Measurements from ENCODE around the gene ELOVL5. TPM values are rescaled to one million over a fixed set of nuclear protein-coding genes. Genes with fewer than 3 reads are reported as not detected.

Gene ELOVL5
- total RNA-seq, 1 donor from 2014 or later: 109 TPM

DNA sequence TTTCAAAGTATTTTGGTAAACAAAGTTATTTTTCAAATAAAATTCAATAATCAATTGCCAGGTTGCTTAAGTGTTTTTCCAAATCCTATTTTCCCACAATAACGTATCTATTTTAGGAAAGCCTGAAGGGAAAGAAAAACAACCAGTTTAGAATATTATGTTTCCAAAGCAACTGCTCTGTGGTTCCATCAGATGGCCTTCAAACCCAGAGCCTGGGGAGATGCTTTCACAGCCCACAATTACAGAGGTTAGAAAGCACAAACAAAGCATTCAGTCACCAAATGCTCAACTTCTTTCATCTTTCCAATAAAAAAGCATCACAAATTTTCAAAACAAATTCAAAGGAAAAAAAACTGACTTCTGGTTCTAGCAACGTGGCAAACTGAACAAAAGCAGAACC lies 66.0 kb downstream of the ELOVL5 start:
- DNase-seq (ENCODE audit: extremely low read depth, low read depth, low spot score): no peak

DNA sequence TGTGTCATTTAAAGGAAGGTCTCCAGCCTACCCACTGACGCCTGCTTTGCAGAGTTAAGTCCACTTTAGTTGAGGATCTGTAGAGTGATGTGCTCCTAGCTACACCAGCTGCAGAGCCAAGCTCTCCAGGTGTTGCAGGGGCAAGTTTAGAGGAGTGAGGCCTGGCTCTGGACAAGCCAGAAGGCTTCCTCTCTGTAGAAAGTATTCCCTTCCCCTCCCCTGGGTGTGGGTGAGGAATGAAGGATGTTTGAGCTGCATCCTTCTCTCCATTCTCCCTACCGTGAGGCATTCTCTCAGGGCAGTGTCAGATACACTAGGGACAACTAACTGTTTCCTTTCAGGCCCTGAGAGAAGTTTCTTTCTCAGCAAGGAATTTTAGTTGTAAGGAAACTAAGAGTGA lies 66.5 kb downstream of the ELOVL5 start:
- DNase-seq (ENCODE audit: extremely low read depth, low read depth, low spot score): no peak

DNA sequence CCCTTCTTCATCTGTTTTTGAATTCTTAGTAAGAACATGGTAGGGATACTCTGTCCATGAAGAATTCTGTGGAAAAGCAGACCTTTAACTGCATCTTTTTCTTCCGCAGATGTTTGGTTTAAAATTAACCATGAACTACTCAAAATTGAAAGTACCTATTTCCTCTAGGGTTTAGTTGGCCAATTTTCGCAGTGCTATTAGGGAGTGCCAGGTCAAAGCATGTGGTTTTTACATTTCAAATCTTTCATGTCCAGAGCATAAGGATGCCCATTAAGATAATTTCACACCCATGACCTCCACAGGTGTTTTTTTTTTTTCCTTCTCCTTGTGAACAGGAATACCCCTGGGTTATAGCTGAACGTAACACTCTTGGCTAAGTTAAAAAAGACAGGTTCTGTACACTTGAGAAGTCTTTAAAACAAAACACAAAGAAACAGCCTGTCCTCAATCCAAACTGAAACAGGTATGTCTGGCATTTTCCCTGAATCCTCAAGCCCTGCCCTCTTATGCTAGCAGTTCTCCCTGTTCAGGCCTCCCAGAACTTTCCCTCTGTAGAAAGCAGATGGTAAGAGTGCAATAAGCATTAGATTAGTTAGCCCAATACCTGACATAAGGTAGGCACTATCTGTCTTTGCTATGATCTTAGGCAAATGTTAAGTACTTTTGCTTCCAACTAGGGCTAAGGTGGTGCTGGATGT lies 67.1 kb downstream of the ELOVL5 start:
- no peak for DNase-seq (ENCODE audit: extremely low read depth, low read depth, low spot score)

DNA sequence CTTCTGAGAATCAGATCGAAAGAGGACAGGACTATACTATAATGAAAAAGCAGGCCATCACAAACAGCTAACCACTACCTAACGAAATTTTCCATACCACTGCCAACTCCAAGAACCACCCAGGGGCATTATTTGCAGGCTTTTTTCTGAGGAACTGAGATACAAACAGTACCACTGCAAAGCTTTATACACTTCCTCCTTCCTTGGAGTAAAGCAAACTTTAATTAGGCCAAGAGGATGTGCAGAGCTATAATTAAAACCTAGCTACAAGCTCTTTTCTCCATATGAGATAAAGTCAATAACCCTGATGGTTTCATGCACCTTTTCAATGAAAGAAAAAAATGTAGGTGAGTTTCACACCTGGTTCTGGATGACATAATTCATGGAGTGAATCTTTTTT lies 68.5 kb downstream of the ELOVL5 start:
- no peak for DNase-seq (ENCODE audit: extremely low read depth, low read depth, low spot score)

DNA sequence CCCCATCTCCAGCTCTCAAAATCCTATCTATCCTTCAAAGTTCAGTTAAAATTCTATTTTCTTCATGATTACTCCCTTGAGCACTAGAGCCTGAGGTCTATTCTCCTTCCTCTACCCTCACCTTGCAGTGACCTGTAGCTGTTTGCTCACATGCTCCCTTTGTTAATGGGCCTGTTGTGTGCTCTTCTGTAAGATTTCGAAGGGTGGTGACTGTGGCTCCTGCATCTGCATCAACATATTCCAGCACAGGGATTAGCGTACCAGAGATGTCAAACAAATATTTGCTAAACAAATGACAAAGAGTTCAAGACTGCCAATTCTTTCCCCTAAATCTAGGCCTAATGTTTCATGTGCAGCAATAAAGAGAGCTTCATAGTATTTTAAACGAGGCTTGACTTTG lies 69.5 kb downstream of the ELOVL5 start:
- DNase-seq (ENCODE audit: extremely low read depth, low read depth, low spot score): no peak

DNA sequence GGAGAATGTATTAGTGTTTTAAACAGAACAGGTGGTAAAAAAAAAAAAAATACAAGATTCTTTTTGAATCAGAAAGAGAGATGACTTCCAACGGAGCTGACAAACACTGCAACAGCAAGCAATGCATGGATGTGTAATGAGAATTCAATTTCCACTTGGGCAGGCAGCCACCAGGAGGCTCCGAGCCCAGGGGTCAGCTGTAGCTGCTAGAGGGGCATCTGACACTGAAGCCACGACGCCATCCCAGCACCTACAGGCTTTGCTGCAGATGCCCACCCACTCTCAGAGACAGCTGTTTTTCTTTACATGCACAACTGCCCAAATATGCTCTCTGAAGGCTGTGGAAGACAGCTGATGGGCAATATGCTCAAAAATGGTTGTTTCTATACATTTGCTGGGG lies 75.4 kb downstream of the ELOVL5 start:
- DNase-seq (ENCODE audit: extremely low read depth, low read depth, low spot score): no peak

DNA sequence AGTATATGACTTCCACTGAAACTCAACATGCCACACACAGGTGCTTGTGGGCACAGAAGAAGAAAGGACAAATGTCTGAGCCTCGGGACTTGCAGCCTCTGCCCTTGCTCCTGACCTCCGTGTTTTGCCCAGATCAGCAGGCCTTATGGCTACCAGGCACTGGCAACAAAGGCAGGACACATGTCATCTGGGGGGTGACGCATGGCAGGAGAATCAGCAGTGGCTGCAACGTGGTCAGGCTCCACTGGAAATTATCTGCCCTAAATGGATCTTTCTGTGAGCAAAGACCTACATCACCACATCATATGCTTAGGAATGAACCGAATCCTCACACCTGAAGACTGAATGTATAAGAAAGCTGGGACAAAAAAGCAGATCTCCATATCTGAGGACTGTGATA lies 78.9 kb downstream of the ELOVL5 start:
- no peak for DNase-seq (ENCODE audit: extremely low read depth, low read depth, low spot score)

DNA sequence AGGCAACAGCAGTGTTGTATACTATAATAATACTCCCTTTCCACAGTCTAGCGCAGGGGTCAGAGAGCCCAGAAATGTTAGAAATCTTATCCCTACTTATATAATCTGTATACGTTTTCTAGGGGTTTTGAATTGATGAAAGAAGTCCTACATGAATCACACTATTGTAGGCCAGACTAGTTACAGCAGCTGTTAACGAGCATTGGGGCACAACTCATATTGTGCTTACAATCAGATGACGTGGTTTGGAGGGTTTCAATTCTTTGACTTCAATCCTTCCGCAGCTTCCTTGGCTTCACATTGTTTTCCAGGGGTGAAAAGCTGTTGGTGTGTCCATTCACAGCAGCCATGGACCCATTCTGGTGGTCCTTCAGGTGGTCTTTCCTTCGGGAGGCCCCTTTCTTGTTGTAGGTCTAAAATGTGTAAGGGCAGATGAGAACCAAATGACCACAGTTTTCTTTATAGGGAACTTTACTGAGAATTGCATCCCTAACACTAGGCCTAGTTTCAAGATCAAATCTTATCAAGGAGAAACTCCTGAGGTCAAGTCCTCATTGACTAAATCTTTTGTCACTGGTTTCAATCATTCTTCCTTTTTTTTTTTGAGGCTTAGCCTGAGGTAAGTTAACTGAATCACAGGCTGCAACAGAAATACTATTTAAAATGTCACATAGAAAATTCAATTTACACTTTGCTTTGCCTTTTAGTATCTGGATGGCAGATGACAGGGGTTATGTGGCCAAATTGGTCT lies 79.7 kb downstream of the ELOVL5 start:
- no peak for DNase-seq (ENCODE audit: extremely low read depth, low read depth, low spot score)

DNA sequence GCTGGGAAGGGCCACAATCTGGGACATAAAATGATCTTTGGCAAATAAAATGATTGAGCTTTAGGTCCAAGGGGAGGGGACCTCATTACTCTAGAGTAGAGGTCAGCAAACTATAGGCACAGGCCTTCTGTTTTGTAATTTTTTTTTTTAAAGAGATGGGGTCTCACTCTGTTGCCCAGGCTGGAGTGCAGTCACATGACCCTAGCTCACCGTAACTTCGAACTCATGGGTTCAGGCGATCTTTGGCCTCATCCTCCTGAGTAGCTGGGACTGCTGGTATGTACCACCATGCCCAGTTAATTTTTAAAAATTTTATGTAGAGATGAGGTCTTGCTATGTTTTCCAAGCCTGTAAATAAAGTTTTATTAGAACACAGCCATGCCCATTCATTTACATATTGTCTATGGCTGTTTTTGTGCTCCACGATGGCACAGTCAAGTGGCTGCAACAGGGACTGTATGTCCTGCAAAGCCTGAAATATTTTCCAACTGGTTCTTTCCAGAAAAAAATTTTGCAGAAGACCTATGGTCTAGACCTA lies 82.1 kb downstream of the ELOVL5 start:
- no peak for DNase-seq (ENCODE audit: extremely low read depth, low read depth, low spot score)

DNA sequence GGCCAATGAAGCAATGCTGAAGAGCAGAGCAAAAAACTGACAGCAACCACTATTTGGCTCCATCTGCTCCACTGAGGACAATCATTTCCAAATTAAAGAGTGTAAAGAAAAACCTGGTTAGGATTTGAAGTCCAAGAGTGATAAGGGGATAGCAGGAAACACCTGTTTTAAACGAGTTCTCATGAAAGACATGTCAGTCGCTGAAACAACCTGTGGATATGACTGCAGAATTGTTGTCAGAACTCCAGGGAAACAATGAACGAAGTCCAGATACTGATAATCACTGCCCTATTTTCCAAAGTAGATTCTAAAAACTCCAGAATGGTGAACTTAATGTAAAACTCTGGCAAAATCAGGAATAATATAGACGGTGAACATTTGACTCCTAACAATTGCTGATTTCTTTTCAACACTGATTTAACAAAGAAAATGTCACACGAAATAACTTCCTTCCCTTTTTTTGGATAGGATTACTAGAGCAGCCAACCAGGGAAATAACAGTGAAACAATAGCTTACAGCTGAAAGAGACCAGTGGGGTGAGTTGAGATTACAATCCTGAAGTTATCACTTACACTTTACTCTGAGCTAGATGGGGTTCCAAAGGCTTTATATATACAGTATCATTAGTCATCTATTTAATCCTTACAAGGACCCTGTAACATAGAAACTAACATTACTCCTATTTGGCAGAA lies 83.7 kb downstream of the ELOVL5 start:
- DNase-seq (ENCODE audit: extremely low read depth, low read depth, low spot score): no peak

DNA sequence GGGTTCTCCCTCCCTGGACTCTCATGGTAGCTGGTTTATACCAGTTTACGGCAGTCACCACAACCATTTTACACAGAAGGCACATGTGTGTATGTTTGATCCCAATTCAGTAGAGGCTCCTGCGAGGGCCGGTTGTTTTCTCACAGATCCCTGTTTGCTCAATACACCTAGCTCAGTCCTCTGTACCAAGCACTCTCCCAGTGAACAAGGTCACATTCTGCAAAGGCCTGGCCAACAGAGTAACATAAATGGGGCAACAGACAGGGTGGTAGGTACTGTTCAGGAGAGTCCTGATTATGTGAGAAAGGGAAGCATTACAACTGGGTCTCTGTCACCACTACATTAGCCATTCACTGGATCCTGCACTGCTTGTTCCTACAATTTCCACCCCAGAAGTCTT lies 84.4 kb downstream of the ELOVL5 start:
- DNase-seq (ENCODE audit: extremely low read depth, low read depth, low spot score): no peak

DNA sequence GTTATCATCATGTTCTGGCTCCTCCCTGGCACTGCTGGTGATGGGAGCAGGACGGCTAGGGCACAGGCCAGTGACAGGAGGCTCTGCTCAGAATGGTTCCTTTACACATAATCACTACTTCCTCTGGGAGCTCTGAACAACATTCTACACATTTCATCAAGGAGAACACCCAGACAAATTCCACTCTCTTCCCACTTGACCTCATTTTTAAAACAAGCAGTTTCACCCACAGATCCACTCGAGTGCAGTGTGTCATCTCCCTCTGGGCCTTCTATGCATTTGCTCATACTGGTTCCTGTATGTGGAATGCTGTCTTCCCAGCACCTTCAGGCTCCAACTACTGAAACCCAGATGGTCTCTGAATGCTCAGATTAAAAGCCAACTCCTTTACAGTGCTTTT lies 84.8 kb downstream of the ELOVL5 start:
- DNase-seq (ENCODE audit: extremely low read depth, low read depth, low spot score): no peak

DNA sequence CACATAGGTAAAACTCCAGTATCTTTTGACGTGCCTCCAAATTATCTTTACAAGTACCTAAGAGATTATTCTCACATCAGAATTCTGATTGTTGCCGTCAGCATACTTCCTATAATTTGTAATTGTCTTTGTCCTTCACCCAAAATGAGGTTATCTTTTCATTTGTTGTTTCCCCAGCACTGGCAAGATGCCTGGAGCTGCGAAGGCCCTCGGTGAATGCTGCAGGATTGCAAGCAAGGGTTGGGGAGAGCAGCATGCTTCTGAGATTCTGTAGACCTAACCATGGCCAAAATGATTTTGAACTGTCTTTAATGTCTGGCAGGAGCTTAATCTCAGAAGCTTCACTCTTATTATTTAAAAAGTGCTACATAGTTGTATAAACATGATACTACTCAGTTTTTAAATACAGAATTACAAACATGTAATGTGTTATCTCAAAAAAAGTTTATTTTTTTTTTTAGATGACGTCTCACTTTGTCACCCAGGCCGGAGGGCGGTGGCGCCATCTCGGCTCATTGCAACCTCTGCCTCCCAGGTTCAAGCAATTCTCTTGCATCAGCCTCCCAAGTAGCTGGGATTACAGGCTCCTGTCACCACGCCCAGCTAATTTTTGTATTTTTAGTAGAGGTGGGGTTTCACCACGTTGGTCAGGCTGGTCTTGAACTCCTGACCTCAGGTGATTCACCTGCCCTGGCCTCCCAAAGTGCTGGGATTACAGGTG lies 88.7 kb downstream of the ELOVL5 start:
- DNase-seq (ENCODE audit: extremely low read depth, low read depth, low spot score): no peak

DNA sequence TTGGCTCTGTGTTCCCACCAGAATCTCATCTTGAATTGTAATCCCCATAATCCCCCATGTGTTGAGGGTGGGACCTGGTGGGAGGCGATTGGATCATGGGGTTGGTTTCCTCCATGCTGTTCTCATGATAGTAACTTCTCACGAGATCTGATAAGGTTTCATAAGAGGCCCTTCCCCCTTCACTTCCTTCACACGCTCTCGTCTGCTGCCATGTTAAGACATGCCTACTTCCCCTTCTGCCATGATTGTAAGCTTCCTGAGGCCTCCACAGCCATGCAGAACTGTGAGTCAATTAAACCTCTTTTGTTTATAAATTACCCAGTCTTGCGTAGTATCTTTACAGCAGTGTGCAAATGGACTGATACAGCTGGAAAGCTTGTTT lies 90.0 kb downstream of the ELOVL5 start:
- no peak for DNase-seq (ENCODE audit: extremely low read depth, low read depth, low spot score)

DNA sequence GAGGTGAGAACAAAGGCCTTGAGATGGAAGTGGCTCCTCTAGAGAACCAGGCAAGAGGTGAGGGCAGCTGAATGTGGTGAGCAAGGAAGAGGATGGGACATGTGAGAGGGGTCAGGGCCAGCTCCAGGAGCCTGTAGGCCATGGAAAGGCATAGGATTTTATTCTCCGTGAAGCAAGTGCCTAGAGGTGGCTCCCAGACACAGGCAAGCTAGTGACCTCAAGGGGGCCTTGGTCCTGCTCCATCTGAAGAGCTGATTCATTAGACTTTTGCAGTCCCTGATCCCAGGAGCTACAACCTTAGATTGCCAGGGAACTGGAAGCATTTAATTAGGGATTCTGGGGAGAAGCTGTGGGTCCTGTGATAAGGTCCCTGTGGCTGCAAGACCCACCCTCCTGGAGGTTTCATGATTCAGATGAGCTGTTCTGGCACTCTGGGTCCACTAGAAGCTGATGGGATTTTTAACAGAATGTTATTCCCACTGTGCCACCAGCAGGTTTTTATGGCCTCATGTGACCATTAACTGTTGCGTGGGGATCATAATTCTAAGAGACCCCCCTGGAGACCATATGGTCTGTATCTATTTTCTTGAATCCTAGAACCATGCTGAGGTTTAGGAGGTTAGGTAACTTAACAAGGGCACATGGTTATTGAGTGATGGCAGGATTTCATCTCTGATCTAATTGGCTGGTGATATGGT lies 90.5 kb downstream of the ELOVL5 start:
- DNase-seq (ENCODE audit: extremely low read depth, low read depth, low spot score): no peak

DNA sequence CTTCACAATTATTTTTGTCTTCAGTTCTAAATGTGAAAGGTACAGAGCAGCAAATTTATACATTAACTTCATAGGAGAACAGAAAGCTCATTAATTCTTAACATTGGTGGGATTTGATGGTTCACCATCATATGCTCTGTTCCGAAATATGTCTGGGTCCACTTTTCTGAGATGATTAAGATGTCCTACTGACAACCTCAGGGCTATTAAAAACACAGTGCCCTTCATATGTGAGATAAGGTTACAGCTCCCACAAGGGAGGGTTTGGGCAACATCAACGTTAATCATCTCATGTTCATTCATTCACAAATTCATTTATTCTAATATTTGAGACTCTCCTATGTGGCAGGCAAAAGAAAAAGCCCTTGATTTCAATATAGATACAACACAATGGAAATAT lies 91.2 kb downstream of the ELOVL5 start:
- no peak for DNase-seq (ENCODE audit: extremely low read depth, low read depth, low spot score)

DNA sequence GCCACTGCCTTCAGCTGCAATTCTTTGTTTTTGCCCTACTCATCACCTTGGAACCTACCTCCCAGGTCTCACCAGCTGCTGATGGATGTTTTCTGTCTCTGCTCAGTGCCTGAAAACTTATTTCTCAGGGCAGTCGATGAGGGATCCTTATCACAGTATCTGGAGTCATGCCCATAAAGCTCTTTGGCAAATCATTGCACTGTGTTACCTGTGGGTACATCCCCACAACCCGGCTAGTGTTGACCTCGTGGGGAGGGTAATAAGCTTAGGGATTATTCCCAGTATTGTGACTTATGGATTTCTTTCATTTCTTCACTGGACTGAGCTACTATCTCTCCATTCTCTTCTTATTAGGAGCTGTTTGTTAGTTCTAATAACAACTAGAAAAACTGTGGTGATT lies 91.7 kb downstream of the ELOVL5 start:
- no peak for DNase-seq (ENCODE audit: extremely low read depth, low read depth, low spot score)

DNA sequence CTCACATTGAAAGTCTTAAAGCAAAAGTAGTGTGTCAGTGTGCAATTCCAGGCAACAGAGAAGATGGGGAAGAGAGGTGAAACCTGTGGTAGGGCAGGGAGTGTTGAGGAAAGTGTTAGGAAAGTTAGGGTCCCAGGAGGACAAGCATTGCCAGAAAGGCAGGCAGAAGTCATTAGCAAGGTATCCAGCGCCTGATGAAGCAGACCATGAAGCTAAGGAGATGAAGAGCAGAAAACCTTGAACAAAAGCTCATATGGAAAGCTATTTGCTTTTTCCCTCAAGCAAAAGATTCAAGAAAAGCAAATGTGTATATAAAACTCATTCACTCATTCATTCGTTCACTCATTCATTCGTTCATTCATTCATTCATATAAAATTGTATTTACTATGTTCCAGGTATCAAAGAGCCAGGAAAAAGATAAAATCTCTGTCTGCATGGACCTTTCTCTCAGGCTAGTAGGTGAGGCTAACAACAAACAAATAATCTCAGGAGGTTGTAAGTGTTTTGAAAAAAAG lies 96.5 kb downstream of the ELOVL5 start:
- no peak for DNase-seq (ENCODE audit: extremely low read depth, low read depth, low spot score)

DNA sequence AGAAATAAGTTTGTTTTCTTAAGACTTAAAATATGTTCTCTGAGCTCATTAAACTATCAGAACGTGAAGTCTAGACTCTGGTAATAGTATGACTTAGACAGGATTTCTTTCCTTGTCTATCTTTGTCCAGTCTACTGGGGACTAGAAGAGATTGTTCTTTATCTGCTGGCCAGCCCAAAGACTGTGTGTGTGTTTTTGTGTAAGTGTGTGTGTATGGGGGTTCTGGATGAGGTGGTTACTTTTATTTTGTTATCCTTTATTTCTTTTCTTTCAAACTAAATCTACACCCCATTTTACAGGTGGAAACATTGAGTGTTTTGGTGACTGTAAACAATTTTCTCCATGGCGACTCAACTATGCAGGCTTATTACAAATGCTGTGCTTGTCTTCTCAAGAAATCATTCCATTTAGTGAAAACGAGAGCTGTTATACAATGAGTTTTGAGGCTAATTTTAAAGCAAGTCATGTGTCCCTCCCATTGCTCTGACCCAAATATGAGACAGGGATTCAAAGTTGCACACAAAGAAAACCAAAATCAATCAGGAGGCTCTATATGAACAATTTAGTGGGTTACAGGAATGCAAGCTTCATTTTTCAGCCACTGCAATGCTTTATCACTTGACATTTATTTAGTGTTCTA lies 97.6 kb downstream of the ELOVL5 start:
- no peak for DNase-seq (ENCODE audit: extremely low read depth, low read depth, low spot score)
